Activated CD4-positive, alpha-beta T cell treated with anti-CD3 and anti-CD28 coated beads, Interleukin-2, Interleukin-4, amounts not matched to agents 100 ng/mL and 50 ng/mL, durations not matched to agents 16 hours and 8 hours (primary cell): Measurements from ENCODE around the gene CFAP299.
A peak's percentile ranks its signal among the peaks of the same experiment; 100 is the strongest.
"Not testable (repeated sequence)": the region's sequence is repeated elsewhere in the genome, so short reads cannot be mapped to it uniquely, and the experiment has no call there.

Experiments
- DNase-seq: peaks from one replicate; pipeline ENCODE4 v3.0.0-alpha.2; 2020; ENCODE audit warnings: low spot score

Gene CFAP299

DNA sequence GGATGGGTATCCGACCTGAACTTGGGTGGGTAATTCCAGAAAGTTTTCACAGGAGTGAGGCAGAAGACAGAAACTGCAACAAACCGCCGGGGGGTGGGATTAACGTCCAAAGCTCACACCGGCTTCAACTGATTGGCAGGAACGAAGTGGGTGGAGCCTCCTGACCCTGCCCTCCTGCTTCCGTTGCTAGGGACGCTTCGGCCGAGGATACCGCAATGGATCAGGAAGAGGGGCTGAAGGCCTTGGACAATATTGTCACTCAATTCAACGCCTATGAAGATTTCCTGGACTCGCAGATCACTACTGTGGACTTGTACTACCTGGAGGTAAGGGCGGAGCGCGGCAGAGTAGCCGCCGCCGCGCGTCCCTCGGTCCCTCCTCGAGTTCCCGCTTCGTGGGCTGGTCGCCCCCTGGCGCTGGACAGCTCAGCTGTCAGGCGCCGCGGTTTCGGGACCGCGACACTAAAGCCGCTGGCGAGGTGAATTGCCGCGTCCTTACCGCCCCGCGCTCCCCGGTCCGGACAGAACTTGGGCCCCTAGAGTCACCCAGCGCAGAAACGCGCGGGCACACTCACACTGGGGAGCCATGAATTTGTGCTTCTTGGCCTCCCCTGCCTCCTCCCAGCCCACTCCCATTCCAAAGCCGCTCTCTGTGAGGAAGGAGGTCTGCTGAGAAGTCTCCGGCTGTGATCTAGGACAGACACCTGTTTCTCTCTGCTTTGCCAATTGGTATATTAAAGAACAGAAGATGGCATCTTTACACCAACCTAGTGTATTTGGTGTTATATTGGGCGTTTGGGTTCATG lies at the start of gene CFAP299:
CFAP299 (plus strand) TSS at position 177 of the 805 bp plus-strand sequence.
- DNase-seq, result peak; percentile 63

DNA sequence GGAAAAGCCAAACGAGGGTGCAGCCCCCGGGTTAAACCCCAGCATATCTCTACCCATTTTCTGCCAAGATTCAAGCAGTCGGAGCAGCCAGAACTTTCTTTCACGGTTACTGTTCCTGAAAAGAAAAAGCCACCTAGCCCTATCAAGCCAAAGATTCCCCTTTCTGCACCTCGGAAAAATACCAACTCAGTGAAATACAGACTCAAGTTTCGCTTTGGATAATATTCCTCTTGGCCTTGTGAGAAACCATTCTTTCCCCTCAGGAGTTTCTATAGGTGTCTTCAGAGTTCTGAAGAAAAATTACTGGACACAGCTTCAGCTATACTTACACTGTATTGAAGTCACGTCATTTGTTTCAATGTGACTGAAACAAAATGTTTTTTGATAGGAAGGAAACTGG lies 49.1 kb upstream of the CFAP299 start:
- DNase-seq, result no peak

DNA sequence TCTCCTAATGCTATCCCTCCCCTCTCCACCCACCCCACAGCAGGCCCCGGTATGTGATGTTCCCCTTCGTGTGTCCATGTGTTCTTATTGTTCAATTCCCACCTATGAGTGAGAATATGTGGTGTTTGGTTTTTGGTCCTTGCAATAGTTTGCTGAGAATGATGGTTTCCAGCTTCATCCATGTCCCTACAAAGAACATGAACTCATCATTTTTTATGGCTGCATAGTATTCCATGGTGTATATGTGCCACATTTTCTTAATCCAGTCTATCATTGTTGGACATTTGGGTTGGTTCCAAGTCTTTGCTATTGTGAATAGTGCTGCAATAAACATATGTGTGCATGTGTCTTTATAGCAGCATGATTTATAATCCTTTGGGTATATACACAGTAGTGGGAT lies 44.9 kb upstream of the CFAP299 start:
- DNase-seq, result not testable (repeated sequence)

DNA sequence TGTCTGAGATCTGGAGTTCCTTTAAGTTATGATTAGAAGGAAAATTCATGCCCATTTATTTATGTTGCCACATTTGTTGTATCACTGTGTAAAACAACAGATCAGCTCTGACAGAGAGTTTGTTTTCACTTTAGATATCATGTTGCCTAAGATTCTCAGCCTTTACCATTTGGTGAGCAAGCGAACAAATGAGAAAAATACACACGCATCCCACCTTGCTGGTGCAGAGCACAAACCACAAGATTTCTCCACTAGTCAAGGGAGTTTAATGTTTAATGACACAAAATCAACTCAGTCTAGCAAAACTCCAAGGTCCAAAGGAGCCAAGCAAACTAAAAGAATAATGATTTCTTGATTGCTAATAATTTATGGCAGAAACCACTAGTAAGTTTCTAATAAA lies 41.3 kb upstream of the CFAP299 start:
- DNase-seq, result no peak

DNA sequence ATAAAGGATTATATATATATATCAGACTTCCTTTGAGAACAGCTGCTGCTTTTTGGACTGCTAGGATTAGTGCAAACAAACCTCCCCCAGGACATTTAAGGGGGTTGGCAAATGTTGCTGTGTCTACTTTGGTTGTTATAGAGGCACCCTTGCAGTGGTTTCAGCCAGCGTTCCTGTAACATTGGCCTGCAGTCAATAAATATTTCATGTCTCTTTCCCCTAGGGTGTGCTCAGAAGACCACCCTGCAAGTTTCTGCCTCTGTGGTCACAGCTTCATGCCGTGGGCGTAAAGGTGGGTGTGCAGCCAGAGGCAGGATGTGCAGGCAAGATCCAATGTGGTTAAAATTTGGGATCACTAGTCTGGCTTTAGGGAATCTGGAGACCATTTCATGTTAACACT lies 40.2 kb upstream of the CFAP299 start:
- DNase-seq, result no peak

DNA sequence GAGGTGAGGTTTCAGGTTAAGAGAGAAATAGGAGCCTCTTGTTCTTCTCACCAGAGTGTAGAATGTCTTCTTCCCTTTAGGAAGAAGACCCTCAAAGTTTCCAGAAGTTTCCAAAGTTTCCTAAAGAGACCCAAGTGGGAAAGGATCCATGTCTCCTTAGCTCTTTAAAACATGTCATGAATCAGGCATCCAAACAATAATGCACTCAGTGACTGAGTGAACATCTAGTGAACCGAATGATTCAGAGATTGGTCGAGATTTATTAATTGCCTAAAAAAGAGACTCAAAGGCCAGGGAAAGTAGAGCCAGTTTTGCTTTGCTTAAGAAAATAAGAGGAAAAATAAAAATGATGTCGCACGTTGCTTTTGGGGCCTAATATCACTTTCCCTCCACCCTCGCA lies 39.7 kb upstream of the CFAP299 start:
- DNase-seq, result no peak

DNA sequence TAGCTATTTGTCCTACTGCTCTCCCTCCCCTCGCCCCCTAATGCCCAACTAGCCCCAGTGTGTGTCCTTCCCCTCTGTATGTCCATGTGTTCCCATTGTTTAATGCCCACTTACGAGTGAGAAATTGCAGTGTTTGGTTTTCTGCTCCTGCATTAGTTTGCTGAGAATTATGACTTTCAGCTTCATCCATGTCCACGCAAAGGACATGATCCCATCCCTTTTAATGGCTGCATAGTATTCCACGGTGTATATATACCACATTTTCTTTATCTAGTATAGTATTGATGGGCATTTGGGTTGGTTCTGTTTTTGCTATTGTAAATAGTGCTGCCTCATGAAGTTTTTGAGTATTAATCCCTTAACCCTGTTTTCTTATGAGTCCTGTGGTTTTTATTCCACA lies 33.6 kb upstream of the CFAP299 start:
- DNase-seq, result no peak

DNA sequence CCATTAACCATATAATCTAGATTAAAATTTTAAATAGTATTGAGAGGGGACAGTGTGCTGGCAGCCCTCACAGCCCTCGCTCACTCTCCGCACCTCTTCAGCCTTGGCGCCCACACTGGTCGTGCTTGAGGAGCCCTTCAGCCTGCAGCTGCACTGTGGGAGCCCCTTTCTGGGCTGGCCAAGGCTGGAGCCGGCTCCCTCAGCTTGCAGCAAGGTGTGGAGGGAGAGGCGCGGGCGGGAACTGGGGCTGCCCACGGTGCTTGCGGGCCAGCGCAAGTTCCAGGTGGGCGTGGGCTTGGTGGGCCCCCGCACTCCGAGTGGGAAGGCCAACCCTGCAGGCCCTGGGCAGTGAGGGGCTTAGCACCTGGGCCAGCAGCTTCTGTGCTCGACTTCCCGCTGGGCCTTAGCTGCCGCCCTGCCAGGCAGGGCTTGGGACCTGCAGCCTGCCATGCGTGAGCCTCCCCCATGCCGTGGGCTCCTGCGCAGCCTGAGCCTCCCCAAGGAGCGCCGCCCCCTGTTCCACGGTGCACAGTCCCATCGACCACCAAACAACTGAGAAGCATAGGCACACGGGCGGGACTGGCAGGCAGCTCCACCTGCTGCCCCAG lies 32.8 kb upstream of the CFAP299 start:
- DNase-seq, result no peak

DNA sequence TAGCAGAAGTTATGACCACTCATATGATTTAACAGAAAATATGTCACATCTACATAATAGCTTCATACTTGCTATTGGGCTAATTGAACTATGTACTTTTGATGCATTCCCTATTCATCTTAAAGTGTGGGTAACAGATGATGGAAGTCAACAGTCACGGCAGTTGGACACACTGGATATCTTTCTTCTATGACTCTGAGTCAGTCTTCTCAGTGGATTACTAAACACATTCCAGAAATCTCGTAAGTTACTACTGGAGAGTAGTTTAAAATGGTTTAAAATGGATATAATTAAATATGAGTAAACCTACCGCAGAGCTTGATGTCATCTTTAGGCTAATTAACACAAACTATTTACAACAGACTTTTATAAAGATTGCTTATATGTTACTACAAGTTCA lies 30.1 kb upstream of the CFAP299 start:
- no peak for DNase-seq

DNA sequence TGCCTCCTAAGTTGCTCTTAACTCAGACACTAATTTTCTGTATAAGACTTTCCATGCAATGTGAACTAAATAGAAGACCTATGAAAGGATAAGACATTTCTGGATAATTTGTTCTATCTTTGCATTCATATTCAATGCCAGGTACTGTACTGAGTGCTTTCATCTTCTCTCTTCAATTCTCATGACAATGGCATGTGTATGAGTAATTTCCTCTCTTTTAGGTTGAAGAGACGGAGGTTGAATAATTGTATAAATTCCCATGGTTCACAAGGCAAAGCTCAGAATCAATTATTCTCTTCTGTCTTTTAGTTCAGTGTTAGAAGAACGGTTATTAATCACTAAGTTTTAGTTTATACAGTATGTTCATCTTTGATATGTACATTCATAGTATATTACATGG lies 29.3 kb upstream of the CFAP299 start:
- no peak for DNase-seq

DNA sequence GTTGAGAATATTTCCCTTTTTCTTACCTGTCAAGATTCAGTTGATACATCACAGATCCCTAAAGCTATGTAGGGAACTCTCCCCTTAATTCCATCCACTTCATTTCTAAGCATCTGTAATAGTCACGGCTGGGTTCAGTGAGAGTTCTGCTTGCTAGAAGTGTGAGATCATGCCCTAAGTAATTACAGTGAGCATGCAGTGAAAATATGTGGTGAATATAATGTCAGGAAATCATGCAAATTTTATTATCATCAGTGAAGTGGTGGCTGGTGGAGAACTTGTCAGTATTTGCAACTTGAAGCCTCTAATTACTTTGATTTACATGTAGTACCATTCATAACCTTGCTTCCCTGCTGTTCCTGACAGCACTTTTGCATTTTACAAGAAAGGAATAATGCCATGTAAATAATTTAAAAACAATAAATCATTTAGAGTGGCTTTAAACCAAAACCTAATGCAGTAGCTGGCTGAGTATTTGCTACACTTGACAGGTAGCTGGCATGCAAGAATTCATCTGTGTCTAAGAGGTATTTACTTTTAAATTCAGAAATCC lies 28.3 kb upstream of the CFAP299 start:
- no peak for DNase-seq

DNA sequence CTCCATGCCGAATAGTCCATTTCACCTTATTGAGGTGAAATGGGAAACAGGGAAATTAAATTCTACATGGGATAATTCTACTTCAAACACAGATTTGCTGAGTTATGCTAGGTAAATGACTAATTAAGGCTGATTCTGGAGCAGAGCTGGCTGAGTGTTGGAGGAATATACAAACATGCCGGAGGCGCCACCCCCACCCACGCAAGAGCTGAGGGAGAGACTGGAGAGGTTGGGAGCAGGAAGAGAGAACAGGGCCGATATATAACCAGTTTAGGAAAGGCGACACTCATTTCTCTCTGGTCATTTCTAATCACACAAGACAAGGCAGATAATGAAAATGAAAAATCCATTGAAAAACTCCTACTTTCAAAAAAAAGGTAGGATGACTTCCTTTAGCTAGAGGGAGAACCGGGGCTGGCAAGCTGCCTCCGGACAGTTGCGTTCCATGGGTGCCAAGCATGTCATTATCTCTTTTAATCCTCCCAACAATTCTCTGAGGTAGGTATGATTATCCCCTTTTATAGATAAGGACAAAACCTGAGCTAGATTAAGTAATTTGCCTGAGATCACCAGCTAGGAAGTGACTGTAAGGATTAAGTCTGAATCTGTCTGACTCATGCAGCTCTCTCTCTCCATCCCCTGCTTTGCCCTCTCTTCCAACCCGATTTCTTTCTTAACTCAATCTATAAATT lies 27.6 kb upstream of the CFAP299 start:
- DNase-seq, result no peak

DNA sequence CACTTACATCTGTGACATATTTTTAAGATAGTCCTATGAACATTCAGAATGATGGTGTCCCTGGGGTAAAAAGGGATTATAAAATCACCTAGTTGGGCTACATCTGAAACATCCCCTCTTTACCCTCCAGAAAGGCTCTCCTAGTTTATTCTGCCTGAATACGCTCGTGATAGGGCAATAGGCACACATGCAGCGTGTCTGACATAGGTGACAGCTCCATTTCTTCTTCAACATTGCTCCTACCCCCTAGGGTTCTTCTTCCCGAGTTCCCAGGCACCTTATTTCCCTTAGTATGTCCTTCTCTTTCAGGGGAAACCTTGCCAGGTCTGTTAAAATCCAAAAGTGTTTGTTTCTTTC lies 27.1 kb upstream of the CFAP299 start:
- no peak for DNase-seq

DNA sequence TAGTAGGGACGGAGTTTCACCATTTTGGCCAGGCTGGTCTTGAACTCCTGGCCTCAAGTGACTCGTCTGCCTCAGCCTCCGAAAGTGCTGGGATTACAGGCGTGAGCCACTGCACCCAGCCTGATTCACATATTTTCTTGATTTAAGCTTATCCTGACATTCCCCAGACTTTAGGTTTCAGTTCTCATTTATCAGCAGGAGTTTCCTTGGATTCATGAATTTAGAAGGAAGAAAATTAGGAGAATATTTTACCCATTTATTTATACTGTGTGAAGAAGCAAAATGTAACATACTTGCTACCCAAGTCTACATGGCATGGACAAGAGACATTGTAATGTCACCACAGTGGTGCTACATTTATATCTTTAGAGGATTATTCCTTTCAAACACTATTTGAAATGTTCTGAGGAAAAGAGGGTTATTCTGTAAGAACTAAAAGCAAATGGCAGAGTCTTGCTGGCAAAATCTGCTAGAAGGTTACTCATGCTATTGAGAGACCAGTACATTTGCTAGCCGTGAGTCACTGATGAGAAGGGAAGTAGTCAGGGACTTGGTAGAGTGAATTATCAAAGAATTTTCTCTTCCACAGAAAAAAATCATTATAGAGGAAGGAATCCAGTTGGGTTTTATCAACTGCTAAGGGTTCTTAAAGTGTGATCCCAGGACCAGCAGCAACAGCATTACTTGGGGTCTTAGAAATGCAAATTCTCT lies 26.1 kb upstream of the CFAP299 start:
- DNase-seq, result no peak

DNA sequence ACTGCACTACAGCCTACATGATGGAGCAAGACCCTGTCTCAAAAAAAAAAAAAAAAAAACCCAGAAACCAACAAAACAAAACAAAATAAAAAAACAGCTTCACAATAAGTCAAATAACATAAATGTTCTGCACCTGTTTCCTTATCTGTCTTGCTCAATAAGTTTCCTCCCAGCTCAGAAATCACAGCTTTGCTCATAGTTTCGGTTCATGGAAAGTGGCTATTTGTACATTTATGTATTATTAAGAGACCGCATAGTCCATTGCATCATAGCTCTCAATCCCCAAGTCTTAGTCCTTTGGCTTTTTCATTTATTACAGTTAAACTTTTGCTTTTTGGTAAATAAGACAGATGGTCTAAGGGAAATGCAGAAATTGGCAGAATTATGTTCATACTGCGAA lies 24.4 kb upstream of the CFAP299 start:
- DNase-seq, result no peak

DNA sequence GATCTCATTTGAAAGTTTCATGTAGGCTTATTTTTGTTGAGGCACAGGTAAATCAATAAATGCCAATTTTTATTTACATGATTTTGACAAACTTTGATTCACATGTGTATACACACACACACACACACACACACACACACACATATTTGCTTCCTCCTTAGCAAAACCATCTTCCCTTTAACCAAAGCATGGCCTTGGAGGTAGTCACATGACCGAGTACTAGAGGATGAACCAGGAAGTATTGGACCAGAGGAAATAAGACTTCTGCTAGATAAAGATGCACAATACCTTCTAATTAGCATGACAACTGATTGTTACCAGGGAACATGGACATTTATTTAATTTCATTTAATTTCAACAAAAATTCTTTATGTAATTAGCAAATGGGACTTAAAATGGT lies 23.4 kb upstream of the CFAP299 start:
- DNase-seq, result no peak

DNA sequence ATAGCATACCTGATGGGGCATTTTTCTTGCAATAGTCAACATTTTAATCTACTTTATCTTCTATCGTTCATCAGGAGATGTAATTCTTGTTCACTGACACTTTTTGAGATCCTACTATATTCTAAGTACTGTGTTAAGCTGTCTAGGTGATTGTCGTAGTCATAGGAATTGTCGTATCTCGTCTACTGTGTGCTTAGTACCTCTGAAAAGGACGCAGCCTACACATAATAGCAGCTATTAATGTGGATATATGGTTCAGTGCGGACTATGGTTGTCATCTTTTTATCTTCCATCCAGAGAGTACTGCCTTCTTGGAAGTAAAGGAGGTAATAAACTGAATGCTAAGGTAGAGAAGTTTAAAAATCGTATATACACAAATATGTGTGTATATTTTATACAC lies 21.9 kb upstream of the CFAP299 start:
- no peak for DNase-seq

DNA sequence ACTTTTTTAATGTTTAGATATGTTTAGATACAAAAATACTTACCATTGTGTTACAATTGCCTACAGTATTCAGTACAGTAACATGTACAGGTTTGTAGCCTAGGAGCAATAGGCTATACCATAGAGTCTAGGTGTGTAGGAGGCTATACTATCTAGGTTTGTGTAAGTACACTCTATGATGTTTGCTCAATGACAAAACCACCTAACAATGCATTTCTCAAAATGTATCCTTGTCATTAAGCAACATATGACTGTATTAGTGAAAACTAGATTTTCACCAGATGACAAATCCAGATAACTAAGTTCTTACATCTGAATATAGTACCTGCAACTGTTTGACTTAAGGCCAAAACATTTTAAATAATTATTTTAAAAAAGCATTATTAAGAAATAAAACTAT lies 19.7 kb upstream of the CFAP299 start:
- DNase-seq, result not testable (repeated sequence)

DNA sequence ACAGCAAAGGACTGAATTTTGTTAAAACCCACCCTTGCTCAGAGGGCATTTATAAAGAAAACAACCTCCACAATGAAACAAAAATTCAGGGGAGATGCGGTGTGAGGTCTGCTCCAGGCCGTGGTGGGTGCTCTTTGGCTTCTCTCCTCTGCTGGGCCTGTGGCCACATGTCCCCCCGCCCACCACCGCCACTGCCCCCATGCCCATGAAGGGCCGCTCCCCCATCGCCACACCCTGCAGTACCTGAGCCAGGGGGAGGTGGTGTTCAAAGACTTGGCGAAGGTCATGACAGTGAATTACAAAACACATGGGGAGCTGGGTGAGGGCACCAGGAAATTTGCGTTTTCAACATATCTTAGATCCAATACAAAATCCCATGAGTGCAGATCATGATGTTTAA lies 14.2 kb upstream of the CFAP299 start:
- no peak for DNase-seq

DNA sequence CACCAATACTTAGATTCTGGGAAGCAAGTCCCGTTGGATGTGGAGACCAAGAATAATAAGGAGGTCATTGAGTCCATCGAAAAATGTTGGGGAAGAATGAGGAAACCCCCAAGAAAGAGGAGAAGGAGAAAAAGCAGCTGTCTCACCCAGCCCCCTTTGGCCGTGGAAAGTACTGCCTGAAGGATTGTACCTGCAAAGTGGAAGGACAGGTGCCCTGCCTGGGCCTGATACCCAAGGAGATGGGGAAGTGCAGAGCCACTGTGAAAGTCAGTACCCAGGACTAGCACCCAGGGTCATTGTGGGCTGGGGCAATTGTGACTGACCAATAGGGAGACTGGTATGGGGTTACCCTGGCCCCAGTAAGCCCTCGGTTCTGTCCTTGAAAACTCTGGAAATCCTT lies 13.8 kb upstream of the CFAP299 start:
- DNase-seq, result no peak

DNA sequence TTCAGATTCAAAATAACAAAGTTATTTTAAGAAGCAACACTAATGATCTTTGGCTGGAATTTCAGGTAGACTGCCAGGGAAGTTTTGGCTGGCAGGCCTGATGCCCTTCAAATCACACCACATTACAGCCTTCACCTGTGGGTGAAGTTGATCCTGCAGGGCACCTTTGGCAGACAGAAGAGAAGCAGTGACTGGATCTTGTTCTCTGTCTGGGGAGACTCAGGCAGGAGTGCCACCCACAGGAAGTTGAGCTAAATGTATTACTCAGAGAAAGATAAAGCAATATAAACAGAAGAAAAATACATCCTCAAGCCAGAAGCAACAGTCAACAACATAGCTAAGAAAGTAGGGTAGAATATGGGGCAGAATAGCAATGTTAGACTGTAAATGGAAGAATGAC lies 12.8 kb upstream of the CFAP299 start:
- DNase-seq, result no peak

DNA sequence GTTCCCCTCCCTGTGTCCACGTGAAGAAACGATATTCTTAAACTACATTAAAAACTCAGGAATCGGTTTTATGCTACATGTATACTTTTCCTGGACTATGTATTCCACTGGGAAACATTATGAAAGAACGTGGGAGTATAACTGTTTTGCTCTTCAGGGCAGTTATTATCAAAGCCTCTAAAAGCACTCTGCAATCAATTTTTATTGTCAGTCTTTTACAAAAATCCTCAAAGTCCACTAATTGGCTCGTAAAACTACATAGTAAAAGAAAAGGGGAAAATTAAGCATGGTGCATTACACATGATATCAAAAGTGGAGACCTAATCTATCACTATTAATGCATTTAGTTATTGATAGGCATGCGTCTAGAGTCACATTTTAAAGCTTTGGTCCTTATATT lies 11.4 kb upstream of the CFAP299 start:
- DNase-seq, result no peak

DNA sequence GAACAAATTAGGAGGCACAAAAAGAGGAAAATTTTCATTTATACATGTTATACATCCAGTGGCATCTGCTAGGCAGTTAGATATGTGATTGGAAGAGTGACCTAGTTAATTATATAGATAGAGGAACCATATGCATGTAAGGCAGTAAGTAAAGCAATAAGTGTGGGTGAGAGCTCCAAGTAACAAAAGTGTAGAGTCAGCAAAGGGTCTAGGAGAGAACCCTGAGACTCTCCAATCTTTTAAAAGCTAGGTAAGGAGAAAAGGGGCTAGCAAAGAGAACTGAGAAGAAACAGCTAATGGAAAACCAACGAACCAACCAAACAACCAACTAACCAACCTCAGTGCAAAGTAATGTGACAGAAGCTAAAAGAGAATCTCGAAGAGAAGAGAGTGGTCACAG lies 3.8 kb upstream of the CFAP299 start:
- no peak for DNase-seq
